Head of caudate nucleus (tissue), 42 donors: ENCODE data around the gene GBF1.
"Not testable (repeated sequence)": the region's sequence is repeated elsewhere in the genome, so short reads cannot be mapped to it uniquely, and the experiment has no call there.

Experiments used
- DNase-seq, 42 donors: peaks; one replicate each; pipeline versions ENCODE4 v3.0.0 to v3.0.0-alpha.2; 2020 to 2021; ENCODE audit warnings: mixed read lengths in 7 of 42
- intact Hi-C: fragments of 100-400 bp; cut with DNase I; formaldehyde crosslinking; loops from one replicate; pipeline ENCODE4 v1.15.0; 2022

Gene GBF1

GRCh38 chr10:102245082-102245931 lies at the start of gene GBF1:
Gene GBF1, plus strand, starts transcription at chr10:102245532. Its CDS starts 13,407 bp downstream, at chr10:102258939.
- intact Hi-C loops, result no loop called here
- peak; percentile 88 to 98 (median 96) for DNase-seq

- no peak for DNase-seq
- intact Hi-C loops, result no loop called here
Observed at GRCh38 chr10:102196893-102197292, 48.4 kb upstream of the GBF1 start.

GRCh38 chr10:102198027-102198426 lies 47.3 kb upstream of the GBF1 start:
- intact Hi-C loops, result no loop called here

GRCh38 chr10:102200751-102201640 lies 44.3 kb upstream of the GBF1 start:
- intact Hi-C loops, result no loop called here
- no peak for DNase-seq

More at GRCh38 chr10:102198027-102198426, 47.3 kb upstream of the GBF1 start:
- no peak for DNase-seq

- DNase-seq, result no peak
- intact Hi-C loops, result no loop called here
Observed at GRCh38 chr10:102202386-102202785, 42.9 kb upstream of the GBF1 start.

GRCh38 chr10:102208311-102209035 lies 36.9 kb upstream of the GBF1 start:
- intact Hi-C loops, result no loop called here
- no peak for DNase-seq

- DNase-seq, result no peak
- intact Hi-C loops, result no loop called here
Observed at GRCh38 chr10:102211615-102212299, 33.6 kb upstream of the GBF1 start.

- intact Hi-C loops, DNase-seq: not testable (repeated sequence)
Observed at GRCh38 chr10:102213599-102213998, 31.7 kb upstream of the GBF1 start.

GRCh38 chr10:102219370-102219769 lies 26.0 kb upstream of the GBF1 start:
- no peak for DNase-seq
- intact Hi-C loops, result no loop called here

- no peak for DNase-seq
- intact Hi-C loops, result no loop called here
Observed at GRCh38 chr10:102220612-102221011, 24.7 kb upstream of the GBF1 start.

- intact Hi-C loops, result no loop called here
- DNase-seq, result no peak
Observed at GRCh38 chr10:102222797-102223196, 22.5 kb upstream of the GBF1 start.

GRCh38 chr10:102225646-102226541 lies 19.4 kb upstream of the GBF1 start, which contains the start of gene ELOVL3:
Gene ELOVL3, plus strand, starts transcription at chr10:102226299. Its CDS starts 250 bp downstream, at chr10:102226549.
- DNase-seq, result peak; percentile 84 to 97 (median 92)
- intact Hi-C loops, result no loop called here

- intact Hi-C loops, result no loop called here
- DNase-seq, result no peak
Observed at GRCh38 chr10:102226542-102226870, 18.8 kb upstream of the GBF1 start.

GRCh38 chr10:102227050-102227449 lies 18.3 kb upstream of the GBF1 start:
- DNase-seq, result no peak
- intact Hi-C loops, result no loop called here

GRCh38 chr10:102229810-102230263 lies 15.5 kb upstream of the GBF1 start:
- peak; percentile 73 to 94 (median 88) for DNase-seq
- intact Hi-C loops, result loop anchor here (2.0 kb wide), 1 partner anchor 123 kb away; no protein-coding TSS in a partner anchor

- intact Hi-C loops, result loop anchor here (2.0 kb wide), 1 partner anchor 122 kb away; no protein-coding TSS in a partner anchor
- peak in 1 of 42 donors; percentile 32 for DNase-seq
Observed at GRCh38 chr10:102230264-102230860, 15.0 kb upstream of the GBF1 start.

GRCh38 chr10:102230861-102231356 lies 14.4 kb upstream of the GBF1 start:
- DNase-seq, result peak in 1 of 42 donors; percentile 37
- intact Hi-C loops, result loop anchor here (2.0 kb wide), 1 partner anchor 122 kb away; no protein-coding TSS in a partner anchor
